ENCODE data around the gene ANAPC10.
"Not testable (repeated sequence)": the region's sequence is repeated elsewhere in the genome, so short reads cannot be mapped to it uniquely, and the experiment has no call there.

Gene ANAPC10

GRCh38 chr4:145034727-145035211, 63.2 kb downstream of the ANAPC10 start:
- Histone ChIP-seq H2AFZ (no peak overlapping the region), H3K9ac (no peak overlapping the region), H3K27me3 (ENCODE audit: control insufficient read depth, insufficient read depth, low read length) (no peaks in the 10 kb centered on the region), H3K79me2 (no peaks in the 10 kb centered on the region), H3K4me3 (ENCODE audit: low read depth, low read length) (no peak overlapping the region), H3K27ac (no peak overlapping the region), H3K4me1 (no peaks in the 10 kb centered on the region), H3K36me3 (ENCODE audit: control insufficient read depth, insufficient read depth, low read length) (no peaks in the 10 kb centered on the region), H3K4me2 (ENCODE audit: low read length) (no peak overlapping the region), H3K9me3 (ENCODE audit: control insufficient read depth, low read length) (no peaks in the 10 kb centered on the region)
- no peak for TF ChIP-seq CTCF (IDR thresholded peaks at IDR 0.05)

GRCh38 chr4:145019346-145019745, 78.7 kb downstream of the ANAPC10 start:
- Histone ChIP-seq H3K36me3 (ENCODE audit: control insufficient read depth, insufficient read depth, low read length) (no peaks in the 10 kb centered on the region), H3K4me1 (no peaks in the 10 kb centered on the region), H3K27ac (no peak overlapping the region), H2AFZ (no peak overlapping the region), H3K4me3 (ENCODE audit: low read depth, low read length) (no peak overlapping the region), H3K79me2 (no peaks in the 10 kb centered on the region), H3K4me2 (ENCODE audit: low read length) (no peak overlapping the region), H3K27me3 (ENCODE audit: control insufficient read depth, insufficient read depth, low read length) (no peaks in the 10 kb centered on the region), H3K9me3 (ENCODE audit: control insufficient read depth, low read length) (no peaks in the 10 kb centered on the region), H3K9ac (no peak overlapping the region)
- TF ChIP-seq CTCF (IDR thresholded peaks at IDR 0.05), result no peak

- Histone ChIP-seq H2AFZ (no peak overlapping the region), H3K27ac (no peak overlapping the region), H3K9me3 (ENCODE audit: control insufficient read depth, low read length) (no peaks in the 10 kb centered on the region), H3K4me3 (ENCODE audit: low read depth, low read length) (no peak overlapping the region), H3K36me3 (ENCODE audit: control insufficient read depth, insufficient read depth, low read length) (no peaks in the 10 kb centered on the region), H3K27me3 (ENCODE audit: control insufficient read depth, insufficient read depth, low read length) (no peaks in the 10 kb centered on the region), H3K9ac (no peak overlapping the region), H3K4me1 (no peaks in the 10 kb centered on the region), H3K79me2 (no peaks in the 10 kb centered on the region), H3K4me2 (ENCODE audit: low read length) (no peak overlapping the region)
- TF ChIP-seq CTCF (IDR thresholded peaks at IDR 0.05), result no peak
Observed at GRCh38 chr4:145014365-145014764, 83.6 kb downstream of the ANAPC10 start.

GRCh38 chr4:145012841-145013240, 85.2 kb downstream of the ANAPC10 start:
- Histone ChIP-seq H3K4me3 (ENCODE audit: low read depth, low read length) (no peak overlapping the region), H2AFZ (no peak overlapping the region), H3K27me3 (ENCODE audit: control insufficient read depth, insufficient read depth, low read length) (no peaks in the 10 kb centered on the region), H3K4me1 (no peaks in the 10 kb centered on the region), H3K27ac (no peak overlapping the region), H3K36me3 (ENCODE audit: control insufficient read depth, insufficient read depth, low read length) (no peaks in the 10 kb centered on the region), H3K79me2 (no peaks in the 10 kb centered on the region), H3K4me2 (ENCODE audit: low read length) (no peak overlapping the region), H3K9ac (no peak overlapping the region), H3K9me3 (ENCODE audit: control insufficient read depth, low read length) (no peaks in the 10 kb centered on the region)
- no peak for TF ChIP-seq CTCF (IDR thresholded peaks at IDR 0.05)

GRCh38 chr4:145011636-145012035, 86.4 kb downstream of the ANAPC10 start:
- H2AFZ ChIP-seq, result no peak overlapping the region
- H3K4me3 ChIP-seq (ENCODE audit: low read depth, low read length), result no peak overlapping the region
- no peak for TF ChIP-seq CTCF (IDR thresholded peaks at IDR 0.05)
- no peak overlapping the region for H3K9ac ChIP-seq
- no peaks in the 10 kb centered on the region for H3K36me3 ChIP-seq (ENCODE audit: control insufficient read depth, insufficient read depth, low read length)
- no peaks in the 10 kb centered on the region for H3K79me2 ChIP-seq
- H3K27ac ChIP-seq, result no peak overlapping the region
- H3K4me2 ChIP-seq (ENCODE audit: low read length), result no peak overlapping the region
- H3K4me1 ChIP-seq, result no peaks in the 10 kb centered on the region
- no peaks in the 10 kb centered on the region for H3K27me3 ChIP-seq (ENCODE audit: control insufficient read depth, insufficient read depth, low read length)
- no peaks in the 10 kb centered on the region for H3K9me3 ChIP-seq (ENCODE audit: control insufficient read depth, low read length)

GRCh38 chr4:145010315-145010714, 87.7 kb downstream of the ANAPC10 start:
- H3K79me2 ChIP-seq; H3K4me3 ChIP-seq (ENCODE audit: low read depth, low read length); H3K36me3 ChIP-seq (ENCODE audit: control insufficient read depth, insufficient read depth, low read length); H2AFZ ChIP-seq; H3K4me1 ChIP-seq; H3K4me2 ChIP-seq (ENCODE audit: low read length); H3K9me3 ChIP-seq (ENCODE audit: control insufficient read depth, low read length); H3K9ac ChIP-seq; H3K27ac ChIP-seq; H3K27me3 ChIP-seq (ENCODE audit: control insufficient read depth, insufficient read depth, low read length): not testable (repeated sequence)
